K562 (cell line): ENCODE measurements around the gene THOP1. TPM values are rescaled to one million over a fixed set of nuclear protein-coding genes. Genes with fewer than 3 reads are reported as not detected.

Experiments
- CHD1 ChIP-seq: fragments of 200-600 bp; sonication (generic); IDR thresholded peaks from one replicate; pipeline ENCODE4 v1.6.1; 2012; ENCODE audit warnings: mild to moderate bottlenecking, moderate library complexity, low read length, inconsistent platforms
- ERF ChIP-seq: fragments of 450-650 bp; formaldehyde crosslinking; IDR thresholded peaks from 2 replicates; pipeline ENCODE4 v1.4.0; 2020; ENCODE audit warnings: mild to moderate bottlenecking, mixed read lengths
- KDM2B ChIP-seq: fragments of 250-450 bp; sonication (Bioruptor Pico); IDR thresholded peaks from 2 replicates; pipeline ENCODE4 v1.8.0; 2021; ENCODE audit warnings: mild to moderate bottlenecking, moderate library complexity
- KDM5B ChIP-seq: fragments of 200-600 bp; sonication (generic); IDR thresholded peaks from 2 replicates; pipeline ENCODE4 v1.6.1; 2012; ENCODE audit warnings: low read depth, mild to moderate bottlenecking, moderate library complexity, low read length, control low read depth, inconsistent platforms; ENCODE audit not compliant: insufficient replicate concordance
- KLF13 ChIP-seq: fragments of 450-650 bp; IDR thresholded peaks from 2 replicates; pipeline ENCODE4 v1.6.1; 2016; ENCODE audit warnings: missing genetic modification characterization, low read depth, mild to moderate bottlenecking, missing compliant biosample characterization, moderate library complexity, borderline replicate concordance
- NKRF ChIP-seq: fragments of 450-650 bp; IDR thresholded peaks from 2 replicates; pipeline ENCODE4 v1.6.1; 2016; ENCODE audit warnings: borderline replicate concordance
- NR2C1 ChIP-seq, 2 experiments: fragments of 450-650 bp; IDR thresholded peaks; 2 replicates each; pipeline ENCODE4 v1.6.1; 2017; ENCODE audit warnings: mild to moderate bottlenecking in 2 of 2, antibody characterized with exemption in 1 of 2, inconsistent platforms in 1 of 2, missing compliant biosample characterization in 1 of 2, missing genetic modification characterization in 1 of 2
- RNF219 ChIP-seq: fragments of 250-450 bp; sonication (Bioruptor Pico); IDR thresholded peaks from 2 replicates; pipeline ENCODE4 v1.5.0; 2022; ENCODE audit warnings: mild to moderate bottlenecking
- SMAD3 ChIP-seq: fragments of 450-650 bp; formaldehyde crosslinking; conservative IDR thresholded peaks from 2 replicates; pipeline ENCODE4 v1.4.0; 2020; ENCODE audit warnings: mild to moderate bottlenecking
- SOX6 ChIP-seq: fragments of 450-650 bp; IDR thresholded peaks from 2 replicates; pipeline ENCODE4 v1.6.1; 2014; ENCODE audit warnings: mild to moderate bottlenecking
- SRF ChIP-seq, 2 experiments: fragments of 250-450, 450-650 bp in 1 of 2; sonication (Bioruptor Pico) in 1 of 2; sonication (generic) in 1 of 2; formaldehyde crosslinking; IDR thresholded peaks; 2 replicates each; pipeline versions ENCODE4 v1.5.0 to v1.5.1; 2020 to 2022; ENCODE audit warnings: mild to moderate bottlenecking in 1 of 2, missing genetic modification reagents in 1 of 2
- THAP12 ChIP-seq: fragments of 250-450 bp; sonication (Bioruptor Pico); IDR thresholded peaks from 2 replicates; pipeline ENCODE4 v1.9.0; 2021; ENCODE audit warnings: mild to moderate bottlenecking, inconsistent platforms
- ZBTB43 ChIP-seq: sonication (generic); formaldehyde crosslinking; IDR thresholded peaks from 2 replicates; pipeline ENCODE4 v1.8.0; 2023; ENCODE audit warnings: mild to moderate bottlenecking, missing genetic modification reagents
- ZNF766 ChIP-seq: fragments of 200-800 bp; sonication (Bioruptor generic); conservative IDR thresholded peaks from 2 replicates; pipeline ENCODE4 v1.6.1; 2016; ENCODE audit warnings: missing genetic modification characterization, missing compliant biosample characterization
- ZNF830 ChIP-seq: fragments of 250-450 bp; sonication (Bioruptor Pico); IDR thresholded peaks from 2 replicates; pipeline ENCODE4 v1.5.0; 2021; ENCODE audit warnings: mild to moderate bottlenecking
- polyA plus RNA-seq, 8 experiments: library from polyadenylated mRNA; depleted of rRNA in 4 of 8; stranded (reverse) in 5 of 8; unstranded in 3 of 8; fragments of >200 nt; fragmentation: Nextera tagmentation in 2 of 8; fragmentation: Illumina TruSeq in 1 of 8; extraction: Ambion mirVana in 2 of 8; extraction: Trizol in 1 of 8; gene quantifications; 2 replicates each; pipeline versions ENCODE4 v1.2.1 to v1.2.3, GENCODE V29; 2011 to 2014; ENCODE audit warnings: inconsistent platforms in 1 of 8, missing spikeins in 1 of 8
- total RNA-seq, 7 experiments: library from RNA; depleted of rRNA in 6 of 7; stranded (reverse); fragments of >200 nt in 6 of 7; fragmentation: Illumina TruSeq in 2 of 7; extraction: Trizol in 2 of 7; gene quantifications; 2 replicates each; pipeline versions ENCODE4 v1.2.1 to v1.2.3, GENCODE V29; 2011 to 2021; ENCODE audit warnings: low replicate concordance in 1 of 7
- TF ChIP-seq, protein P1 (sequence below): sonication (generic); formaldehyde crosslinking; IDR thresholded peaks from 2 replicates; pipeline ENCODE4 v1.8.1; 2023; ENCODE audit warnings: mild to moderate bottlenecking, missing genetic modification reagents, moderate library complexity

THOP1 gene
- total and polyA plus RNA-seq, 9 of the 15 experiments (the other 6 are each of a cell fraction or from before 2014, with no cell fraction given): 1.3 to 255 (median 96.1) TPM

DNA sequence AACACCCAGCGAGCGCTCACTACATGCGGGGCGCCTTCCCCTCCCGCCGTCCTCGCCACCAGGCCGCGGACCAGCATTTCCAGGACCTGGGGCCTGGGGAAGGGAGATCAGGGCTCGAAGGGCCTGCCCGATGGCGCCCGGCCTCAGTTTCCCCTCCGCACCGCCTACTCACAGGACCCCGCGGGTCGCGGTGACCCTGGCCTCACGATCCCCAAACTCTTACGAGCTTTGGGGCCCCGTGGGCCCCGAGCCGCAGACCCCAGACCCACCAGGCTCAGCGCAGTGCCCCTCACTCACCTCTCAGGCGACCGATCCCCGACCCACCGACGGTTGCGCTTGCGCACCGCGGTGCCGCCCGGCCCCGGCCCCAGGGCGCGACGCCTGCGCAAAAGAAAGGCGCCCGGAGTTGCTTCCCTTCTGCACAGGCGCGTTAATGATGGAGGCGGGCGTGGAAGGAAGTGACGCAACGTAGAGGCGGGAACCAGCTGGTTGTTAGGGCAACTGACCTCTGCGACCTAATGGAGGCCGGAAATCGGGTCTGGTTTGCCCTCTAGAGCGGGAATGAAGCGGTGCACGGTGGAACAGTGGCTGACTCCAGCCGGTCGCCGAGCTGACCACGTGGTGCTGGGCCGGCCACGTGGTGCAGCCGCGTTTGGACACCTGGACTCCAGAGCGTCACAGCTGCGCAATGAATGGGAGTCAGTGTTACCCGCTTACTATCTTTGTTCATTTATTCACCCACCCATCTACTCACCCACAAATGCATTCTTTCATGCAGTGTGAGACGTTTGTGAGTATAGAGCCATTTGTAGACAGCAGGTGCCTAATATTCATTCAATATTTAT lies 2.1 kb upstream of the THOP1 start, which contains the start of gene SGTA (continued):
- TF ChIP-seq KDM2B (CRISPR knock-in tag) (no peak), CHD1 (no peak), RNF219 (CRISPR knock-in tag) (no peak), ZNF830 (CRISPR knock-in tag) (no peak), KDM5B (peak; percentile 69), NR2C1 (IDR thresholded peaks at IDR 0.05) (peak; percentile 94), NR2C1 (tag; IDR thresholded peaks at IDR 0.05) (peak; percentile 97), ZBTB43 (CRISPR knock-in tag) (peak; percentile 86; the same call in 1 of the 2 replicates), ERF (CRISPR knock-in tag) (0 out of 2 replicates have a peak, but pooled peaks have one; percentile 50), KLF13 (tag) (no peak), NKRF (peak; percentile 92; the same call in 1 of the 2 replicates), ZNF766 (CRISPR knock-in tag) (peak; percentile 80; the same call in 1 of the 2 replicates), SMAD3 (CRISPR knock-in tag) (0 out of 2 replicates have a peak, but pooled peaks have one; percentile 9), SRF (CRISPR knock-in tag; IDR thresholded peaks at IDR 0.05) (peak in 1 of 2 experiments; percentile 74; a peak in 1 of 4 replicates), SOX6 (peak; percentile 71), THAP12 (CRISPR knock-in tag) (0 out of 2 replicates have a peak, but pooled peaks have one; percentile 31)
- TF ChIP-seq, protein P1, sequence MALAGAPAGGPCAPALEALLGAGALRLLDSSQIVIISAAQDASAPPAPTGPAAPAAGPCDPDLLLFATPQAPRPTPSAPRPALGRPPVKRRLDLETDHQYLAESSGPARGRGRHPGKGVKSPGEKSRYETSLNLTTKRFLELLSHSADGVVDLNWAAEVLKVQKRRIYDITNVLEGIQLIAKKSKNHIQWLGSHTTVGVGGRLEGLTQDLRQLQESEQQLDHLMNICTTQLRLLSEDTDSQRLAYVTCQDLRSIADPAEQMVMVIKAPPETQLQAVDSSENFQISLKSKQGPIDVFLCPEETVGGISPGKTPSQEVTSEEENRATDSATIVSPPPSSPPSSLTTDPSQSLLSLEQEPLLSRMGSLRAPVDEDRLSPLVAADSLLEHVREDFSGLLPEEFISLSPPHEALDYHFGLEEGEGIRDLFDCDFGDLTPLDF (CRISPR knock-in tag): peak; percentile 97
